T-cell (primary cell): ENCODE results near the gene MCU. TPM values are rescaled to one million over a fixed set of nuclear protein-coding genes. Genes with fewer than 3 reads are reported as not detected.

Experiments used
- ATAC-seq, 4 experiments: fragments of 200-7000 bp in 3 of 4; fragments of 150-1000 bp in 1 of 4; cut with Tn5 transposase; replicated peaks in 1 of 4; 1 replicate in 3 of 4; 2 replicates in 1 of 4; pipeline ENCODE4 v1.10.0; 2021; ENCODE audit warnings: moderate library complexity in 3 of 4, mild to moderate bottlenecking in 2 of 4, moderate number of reproducible peaks in 1 of 4
- CTCF ChIA-PET, 2 donors: fragments of 300-600 bp; sonication (Branson Sonifier 250); formaldehyde crosslinking; loops; one replicate each; lab custom pipeline; 2022; ENCODE audit warnings: antibody characterized with exemption in 2 of 2; lab: Charles Lee
- POLR2A ChIA-PET, 2 donors: fragments of 300-600 bp; sonication (Branson Sonifier 250); formaldehyde crosslinking; loops; one replicate each; lab custom pipeline; 2022; ENCODE audit warnings: antibody characterized with exemption in 2 of 2; lab: Charles Lee
- DNase-seq, 35 experiments: peaks; one replicate each; pipeline versions ENCODE4 v3.0.0 to v3.0.0-alpha.2; 2013 to 2023
- H3K27ac ChIP-seq: one replicate; pipeline ENCODE4 v1.5.1; 2013; ENCODE audit warnings: low read length
- H3K27me3 ChIP-seq, 2 experiments: replicated peaks in 1 of 2; 1 replicate in 1 of 2; 2 replicates in 1 of 2; pipeline versions ENCODE4 v1.6.1 to v1.7.0; 2013; ENCODE audit warnings: low read length in 1 of 2, mixed read lengths in 1 of 2; ENCODE audit not compliant: control insufficient read depth in 2 of 2, insufficient read depth in 2 of 2; ENCODE audit errors: extremely low read depth in 1 of 2
- H3K36me3 ChIP-seq, 2 donors: 1 replicate in 1 of 2; 2 replicates in 1 of 2; pipeline versions ENCODE4 v1.6.1 to v1.7.0; 2013; ENCODE audit warnings: low read length in 1 of 2; ENCODE audit not compliant: control insufficient read depth in 2 of 2, insufficient read depth in 1 of 2; ENCODE audit errors: extremely low read depth in 1 of 2
- H3K4me1 ChIP-seq, 2 experiments: 1 replicate in 1 of 2; 2 replicates in 1 of 2; pipeline versions ENCODE4 v1.6.1 to v1.7.0; 2013; ENCODE audit warnings: low read length in 2 of 2, mixed read lengths in 1 of 2; ENCODE audit not compliant: insufficient read depth in 2 of 2, control insufficient read depth in 1 of 2; ENCODE audit errors: extremely low read depth in 1 of 2
- H3K4me3 ChIP-seq, 2 donors: 1 replicate in 1 of 2; 2 replicates in 1 of 2; pipeline versions ENCODE4 v1.5.1 to v1.7.0; 2013; ENCODE audit warnings: mild to moderate bottlenecking in 2 of 2, low read length in 1 of 2, moderate library complexity in 1 of 2; ENCODE audit not compliant: control insufficient read depth in 1 of 2; ENCODE audit errors: extremely low read depth in 1 of 2
- H3K9me3 ChIP-seq: 2 replicates; pipeline ENCODE4 v1.7.0; 2013
- H3K27ac Mint-ChIP-seq, 2 donors: one replicate each; pipeline ENCODE4 v1.8.0; 2020 to 2021; ENCODE audit warnings: mild to moderate bottlenecking in 2 of 2, mixed read lengths in 2 of 2
- H3K27me3 Mint-ChIP-seq, 2 donors: one replicate each; pipeline ENCODE4 v1.8.0; 2021 to 2022; ENCODE audit warnings: mixed read lengths in 2 of 2
- H3K36me3 Mint-ChIP-seq: one replicate; pipeline ENCODE4 v1.8.0; 2021; ENCODE audit warnings: mixed read lengths
- H3K4me1 Mint-ChIP-seq, 3 donors: one replicate each; pipeline ENCODE4 v1.8.0; 2020 to 2022; ENCODE audit warnings: mixed read lengths in 3 of 3, mild to moderate bottlenecking in 1 of 3
- H3K4me3 Mint-ChIP-seq, 3 donors: one replicate each; pipeline ENCODE4 v1.8.0; 2020 to 2022; ENCODE audit warnings: mild to moderate bottlenecking in 3 of 3, mixed read lengths in 3 of 3, moderate library complexity in 3 of 3
- H3K9me3 Mint-ChIP-seq, 3 donors: one replicate each; pipeline ENCODE4 v1.8.0; 2020 to 2022; ENCODE audit warnings: mixed read lengths in 3 of 3
- WGBS: methylation state at CpG from one replicate; pipeline ENCODE4 v1.1.5; 2013; ENCODE audit warnings: missing lambda C conversion rate; ENCODE audit not compliant: insufficient coverage; 5-methylcytosine and 5-hydroxymethylcytosine counted together
- total RNA-seq, 35 experiments: library from RNA in 6 of 35; stranded (reverse) in 6 of 35; fragments of 120-200 nt in 1 of 35; gene quantifications; one replicate each; pipeline versions ENCODE4 v1.2.1 to v1.2.4 and lab custom pipeline; 2013 to 2026

The MCU gene
- total RNA-seq, 5 donors from 2014 or later (not counting 1 experiment from before 2014, with no cell fraction given): 10.1 to 13.6 (median 11.6) TPM

GRCh38 chr10:72821606-72822005 is 129.7 kb downstream of the MCU start:
- Histone ChIP-seq H3K36me3 (no peaks in the 10 kb centered on the region), H3K4me3 (no peak overlapping the region), H3K4me1 (no peaks in the 10 kb centered on the region), H3K27ac (no peak overlapping the region), H3K27me3 (no peaks in the 10 kb centered on the region), H3K9me3 (no peaks in the 10 kb centered on the region)
- POLR2A ChIA-PET: no interaction called here
- no peak for DNase-seq
- H3K4me1 Mint-ChIP-seq: peaks cover 10 to 15% (median 11%) of the 10 kb centered on the region in 3 donors
- no peak overlapping the region for H3K4me3 Mint-ChIP-seq
- no peak overlapping the region for H3K27ac Mint-ChIP-seq
- H3K9me3 Mint-ChIP-seq: no peaks in the 10 kb centered on the region
- H3K36me3 Mint-ChIP-seq: peaks cover 8% of the 10 kb centered on the region
- H3K27me3 Mint-ChIP-seq: no peaks in the 10 kb centered on the region
- CTCF ChIA-PET: no interaction called here
- ATAC-seq: no peak
- no CpG with 5 or more reads among the region's 2 CpGs for WGBS

- Mint-ChIP-seq H3K36me3 (peaks cover 8% of the 10 kb centered on the region), H3K27ac (no peak overlapping the region), H3K27me3 (no peaks in the 10 kb centered on the region), H3K4me1 (peaks cover 10 to 14% (median 11%) of the 10 kb centered on the region in 3 donors), H3K4me3 (no peak overlapping the region), H3K9me3 (no peaks in the 10 kb centered on the region)
- ChIA-PET POLR2A (no interaction called here), CTCF (no interaction called here)
- WGBS: 100% methylated on average over 1 of the region's 4 CpGs
- Histone ChIP-seq H3K27ac (no peak overlapping the region), H3K27me3 (no peaks in the 10 kb centered on the region), H3K4me3 (no peak overlapping the region), H3K36me3 (no peaks in the 10 kb centered on the region), H3K9me3 (no peaks in the 10 kb centered on the region), H3K4me1 (no peaks in the 10 kb centered on the region)
- ATAC-seq (no peak), DNase-seq (no peak)
Observed at GRCh38 chr10:72822342-72822986, 130.5 kb downstream of the MCU start.

- peaks cover 8% of the 10 kb centered on the region for H3K36me3 Mint-ChIP-seq
- H3K9me3 ChIP-seq: no peaks in the 10 kb centered on the region
- H3K4me1 ChIP-seq: no peaks in the 10 kb centered on the region
- H3K27ac Mint-ChIP-seq: no peak overlapping the region
- no peak overlapping the region for H3K4me3 ChIP-seq
- POLR2A ChIA-PET: no interaction called here
- CTCF ChIA-PET: interaction anchor here in 1 of 2 donors (0.6 to 0.7 kb wide), 2 partner anchors 9 to 184 kb away, joined by 3 to 5 read pairs; no protein-coding TSS in a partner anchor
- DNase-seq (no peak), ATAC-seq (no peak)
- H3K4me3 Mint-ChIP-seq: no peak overlapping the region
- no peaks in the 10 kb centered on the region for H3K27me3 Mint-ChIP-seq
- H3K4me1 Mint-ChIP-seq: no peaks in the 10 kb centered on the region
- H3K27ac ChIP-seq: no peak overlapping the region
- H3K27me3 ChIP-seq: no peaks in the 10 kb centered on the region
- no peaks in the 10 kb centered on the region for H3K9me3 Mint-ChIP-seq
- H3K36me3 ChIP-seq: no peaks in the 10 kb centered on the region
Observed at GRCh38 chr10:72825163-72825562, 133.2 kb downstream of the MCU start.

GRCh38 chr10:72826346-72826745 is 134.4 kb downstream of the MCU start:
- Mint-ChIP-seq H3K4me1 (no peaks in the 10 kb centered on the region), H3K27me3 (no peaks in the 10 kb centered on the region), H3K27ac (no peak overlapping the region), H3K9me3 (no peaks in the 10 kb centered on the region), H3K4me3 (no peak overlapping the region), H3K36me3 (peaks cover 7% of the 10 kb centered on the region)
- Histone ChIP-seq H3K27ac (no peak overlapping the region), H3K36me3 (no peaks in the 10 kb centered on the region), H3K4me3 (no peak overlapping the region), H3K4me1 (no peaks in the 10 kb centered on the region), H3K9me3 (no peaks in the 10 kb centered on the region), H3K27me3 (no peaks in the 10 kb centered on the region)
- POLR2A ChIA-PET: no interaction called here
- CTCF ChIA-PET: interaction anchor here in 1 of 2 donors (1.7 kb wide), 1 partner anchor 11 kb away, joined by 4 read pairs; no protein-coding TSS in a partner anchor
- DNase-seq (no peak), ATAC-seq (no peak)

- ATAC-seq (no peak), DNase-seq (no peak)
- no peak overlapping the region for H3K4me3 Mint-ChIP-seq
- H3K27me3 Mint-ChIP-seq: no peaks in the 10 kb centered on the region
- ChIA-PET POLR2A (no interaction called here), CTCF (no interaction called here)
- Histone ChIP-seq H3K9me3 (no peaks in the 10 kb centered on the region), H3K27ac (no peak overlapping the region), H3K27me3 (no peaks in the 10 kb centered on the region), H3K36me3 (no peaks in the 10 kb centered on the region), H3K4me1 (no peaks in the 10 kb centered on the region), H3K4me3 (no peak overlapping the region)
- peaks cover 0 to 2% (median 0%) of the 10 kb centered on the region in 3 donors for H3K4me1 Mint-ChIP-seq
- no peak overlapping the region for H3K27ac Mint-ChIP-seq
- H3K9me3 Mint-ChIP-seq: no peaks in the 10 kb centered on the region
- no peaks in the 10 kb centered on the region for H3K36me3 Mint-ChIP-seq
Observed at GRCh38 chr10:72828294-72828693, 136.4 kb downstream of the MCU start.

GRCh38 chr10:72830625-72831024 is 138.7 kb downstream of the MCU start:
- CTCF ChIA-PET: interaction anchor here in 1 of 2 donors (1.4 kb wide), 1 partner anchor 466 kb away, joined by 10 read pairs; no protein-coding TSS in a partner anchor
- 88% methylated on average over 1 of the region's 2 CpGs for WGBS

More at GRCh38 chr10:72830625-72831024, 138.7 kb downstream of the MCU start:
- Histone ChIP-seq H3K9me3 (no peaks in the 10 kb centered on the region), H3K4me1 (no peaks in the 10 kb centered on the region), H3K4me3 (no peak overlapping the region), H3K27me3 (no peaks in the 10 kb centered on the region), H3K36me3 (peaks cover 0 to 3% of the 10 kb centered on the region in 2 donors), H3K27ac (no peak overlapping the region)
- H3K9me3 Mint-ChIP-seq: no peaks in the 10 kb centered on the region
- H3K36me3 Mint-ChIP-seq: peaks cover 6% of the 10 kb centered on the region
- no peaks in the 10 kb centered on the region for H3K27me3 Mint-ChIP-seq
- H3K4me3 Mint-ChIP-seq: no peak overlapping the region
- POLR2A ChIA-PET: interaction anchor here in 1 of 2 donors (0.6 kb wide), 1 partner anchor 223 kb away, joined by 4 read pairs; no protein-coding TSS in a partner anchor
- H3K27ac Mint-ChIP-seq: no peak overlapping the region
- peaks cover 0 to 2% (median 2%) of the 10 kb centered on the region in 3 donors for H3K4me1 Mint-ChIP-seq
- DNase-seq: no peak
- no peak for ATAC-seq
